Liver (tissue), 9 donors: Measurements from ENCODE around the gene RNPEPL1. TPM values are rescaled to one million over a fixed set of nuclear protein-coding genes. Genes with fewer than 3 reads are reported as not detected.

Experiments
- DNase-seq: peaks from one replicate; pipeline ENCODE4 v3.0.0-alpha.2; 2017; ENCODE audit warnings: low spot score
- H3K27ac ChIP-seq, 2 donors: one replicate each; pipeline ENCODE4 v1.7.0; 2013; ENCODE audit warnings: inconsistent platforms in 2 of 2, low read length in 2 of 2, control low read depth in 1 of 2, low read depth in 1 of 2, mild to moderate bottlenecking in 1 of 2
- H3K27me3 ChIP-seq, 4 donors: one replicate each; pipeline versions ENCODE4 v1.6.1 to v1.7.0; 2013; ENCODE audit warnings: low read length in 3 of 4, inconsistent platforms in 1 of 4, mild to moderate bottlenecking in 1 of 4, moderate library complexity in 1 of 4; ENCODE audit not compliant: control insufficient read depth in 4 of 4, insufficient read depth in 4 of 4
- H3K36me3 ChIP-seq, 4 donors: one replicate each; pipeline versions ENCODE4 v1.6.1 to v1.7.0; 2013; ENCODE audit warnings: low read length in 3 of 4, mild to moderate bottlenecking in 3 of 4, low read depth in 1 of 4, moderate library complexity in 1 of 4; ENCODE audit not compliant: control insufficient read depth in 4 of 4, insufficient read depth in 3 of 4
- H3K4me1 ChIP-seq, 4 donors: one replicate each; pipeline versions ENCODE4 v1.6.1 to v1.7.0; 2013; ENCODE audit warnings: low read length in 3 of 4, mild to moderate bottlenecking in 3 of 4, moderate library complexity in 1 of 4; ENCODE audit not compliant: control insufficient read depth in 4 of 4, insufficient read depth in 4 of 4
- H3K4me3 ChIP-seq, 3 donors: one replicate each; pipeline versions ENCODE4 v1.6.1 to v1.7.0; 2013; ENCODE audit warnings: low read length in 3 of 3, control low read depth in 1 of 3, low read depth in 1 of 3, mild to moderate bottlenecking in 1 of 3
- H3K9ac ChIP-seq, 2 donors: one replicate each; pipeline ENCODE4 v1.7.0; 2013; ENCODE audit warnings: low read length in 2 of 2, mild to moderate bottlenecking in 2 of 2, moderate library complexity in 2 of 2, control low read depth in 1 of 2, low read depth in 1 of 2
- H3K9me3 ChIP-seq, 4 donors: one replicate each; pipeline versions ENCODE4 v1.6.1 to v1.7.0; 2013; ENCODE audit warnings: low read length in 3 of 4; ENCODE audit not compliant: control insufficient read depth in 4 of 4
- EGR1 ChIP-seq, 2 donors: IDR thresholded peaks; 2 replicates each; pipeline ENCODE4 v1.6.1; 2016 to 2018; ENCODE audit warnings: antibody characterized with exemption in 2 of 2, low read depth in 2 of 2
- FOXA1 ChIP-seq: IDR thresholded peaks from 2 replicates; pipeline ENCODE4 v1.6.1; 2016; ENCODE audit warnings: antibody characterized with exemption
- FOXA2 ChIP-seq: IDR thresholded peaks from 2 replicates; pipeline ENCODE4 v1.6.1; 2016; ENCODE audit warnings: antibody characterized with exemption
- GABPA ChIP-seq, 2 donors: IDR thresholded peaks in 1 of 2; conservative IDR thresholded peaks in 1 of 2; 2 replicates each; pipeline ENCODE4 v1.6.1; 2016; ENCODE audit warnings: antibody characterized with exemption in 2 of 2, mild to moderate bottlenecking in 1 of 2, moderate library complexity in 1 of 2
- HNF4A ChIP-seq, 2 donors: conservative IDR thresholded peaks; 2 replicates each; pipeline ENCODE4 v1.6.1; 2016; ENCODE audit warnings: antibody characterized with exemption in 2 of 2, mild to moderate bottlenecking in 2 of 2
- HNF4G ChIP-seq: IDR thresholded peaks from 2 replicates; pipeline ENCODE4 v1.6.1; 2016; ENCODE audit warnings: antibody characterized with exemption
- JUND ChIP-seq, 2 donors: IDR thresholded peaks; 2 replicates each; pipeline ENCODE4 v1.6.1; 2016; ENCODE audit warnings: antibody characterized with exemption in 2 of 2
- NR2F2 ChIP-seq: IDR thresholded peaks from 2 replicates; pipeline ENCODE4 v1.6.1; 2016; ENCODE audit warnings: antibody characterized with exemption
- RAD21 ChIP-seq, 2 donors: IDR thresholded peaks; 2 replicates each; pipeline ENCODE4 v1.6.1; 2016; ENCODE audit warnings: antibody characterized with exemption in 2 of 2, mild to moderate bottlenecking in 2 of 2
- REST ChIP-seq: IDR thresholded peaks from 2 replicates; pipeline ENCODE4 v1.6.1; 2016; ENCODE audit warnings: antibody characterized with exemption, mild to moderate bottlenecking
- RXRA ChIP-seq, 2 donors: IDR thresholded peaks; 2 replicates each; pipeline ENCODE4 v1.6.1; 2017 to 2018; ENCODE audit warnings: antibody characterized with exemption in 2 of 2, mild to moderate bottlenecking in 1 of 2
- SP1 ChIP-seq: IDR thresholded peaks from 2 replicates; pipeline ENCODE4 v1.6.1; 2018; ENCODE audit warnings: antibody characterized with exemption, mild to moderate bottlenecking
- TAF1 ChIP-seq: conservative IDR thresholded peaks from 2 replicates; pipeline ENCODE4 v1.6.1; 2016; ENCODE audit warnings: antibody characterized with exemption, mild to moderate bottlenecking
- YY1 ChIP-seq: IDR thresholded peaks from 2 replicates; pipeline ENCODE4 v1.6.1; 2016; ENCODE audit warnings: antibody characterized with exemption, mild to moderate bottlenecking
- ZBTB33 ChIP-seq: IDR thresholded peaks from 2 replicates; pipeline ENCODE4 v1.6.1; 2016; ENCODE audit warnings: antibody characterized with exemption
- WGBS: extraction: QIAGEN DNeasy Blood & Tissue Kit; methylation state at CpG from one replicate; pipeline ENCODE4 v1.1.7; 2013; 5-methylcytosine and 5-hydroxymethylcytosine counted together
- polyA plus RNA-seq, 2 donors: library from polyadenylated mRNA; stranded (reverse) in 1 of 2; unstranded in 1 of 2; fragments of 200-250 nt in 1 of 2; fragments of >200 nt in 1 of 2; fragmentation: Nextera tagmentation in 1 of 2; extraction: Ambion mirVana in 1 of 2; gene quantifications; one replicate each; pipeline versions ENCODE4 v1.2.1 to v1.2.3, GENCODE V29; 2013 to 2015
- total RNA-seq, 2 donors: library from RNA; depleted of rRNA; stranded (reverse); fragments of >200 nt; gene quantifications; one replicate each; pipeline ENCODE4 v1.2.3, GENCODE V29; 2014
- TF ChIP-seq, protein P1 (sequence below): IDR thresholded peaks from 2 replicates; pipeline ENCODE4 v1.6.1; 2016; ENCODE audit warnings: antibody characterized with exemption
- TF ChIP-seq, protein P2 (sequence below): fragments of 150-350 bp; IDR thresholded peaks from 2 replicates; pipeline ENCODE4 v1.5.1; 2017; ENCODE audit warnings: improper control_type of control experiment, low read depth, low read length; ENCODE audit not compliant: missing input control
- TF ChIP-seq, protein P3 (sequence below): IDR thresholded peaks from 2 replicates; pipeline ENCODE4 v1.6.1; 2016; ENCODE audit warnings: antibody characterized with exemption
- donor health status: healthy.
- donor health status: healthy.
- donor health status: healthy.
- donor health status: healthy.
- donor health status: healthy.

RNPEPL1 gene
- total and polyA plus RNA-seq, 4 donors, result 24.8 to 43.9 (median 29.4) TPM

- no peak for DNase-seq
- no peak overlapping the region for H3K4me3 ChIP-seq
- TF ChIP-seq YY1 (no peak), REST (no peak), RAD21 (IDR thresholded peaks at IDR 0.05) (no peak), HNF4A (conservative IDR thresholded peaks at IDR 0.05) (no peak), FOXA2 (no peak)
- no peak overlapping the region for H3K27ac ChIP-seq
- H3K36me3 ChIP-seq, result peaks cover 0 to 6% (median 4%) of the 10 kb centered on the region in 4 donors
- H3K27me3 ChIP-seq, result no peaks in the 10 kb centered on the region
- no peak overlapping the region for H3K9ac ChIP-seq
- no peaks in the 10 kb centered on the region for H3K9me3 ChIP-seq
- WGBS, result 91% methylated on average over 4 of the region's 4 CpGs
- H3K4me1 ChIP-seq, result peaks cover 18 to 53% (median 40%) of the 10 kb centered on the region in 4 donors
These were observed 20.4 kb downstream of the RNPEPL1 start for GRCh38 chr2:240588669-240589068.

DNA sequence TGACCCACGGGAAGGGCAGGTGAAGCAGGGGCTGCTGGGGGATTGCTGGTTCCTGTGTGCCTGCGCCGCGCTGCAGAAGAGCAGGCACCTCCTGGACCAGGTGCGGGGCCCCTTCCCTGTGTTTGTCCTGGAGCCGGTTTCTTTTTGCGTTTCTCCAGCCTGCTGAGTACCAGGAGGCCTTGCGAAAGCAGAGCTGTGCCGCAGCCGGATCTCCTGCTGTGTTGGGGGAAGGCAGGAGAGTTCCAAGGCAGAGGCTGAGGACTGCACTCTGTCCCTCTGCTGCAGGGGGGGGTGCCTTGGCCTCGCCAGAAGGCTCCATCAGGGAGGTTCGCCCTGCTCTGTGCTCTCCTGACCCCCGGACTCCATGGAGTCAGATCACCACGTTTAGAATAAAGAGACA is 21.1 kb downstream of the RNPEPL1 start:
- TF ChIP-seq, protein P1, sequence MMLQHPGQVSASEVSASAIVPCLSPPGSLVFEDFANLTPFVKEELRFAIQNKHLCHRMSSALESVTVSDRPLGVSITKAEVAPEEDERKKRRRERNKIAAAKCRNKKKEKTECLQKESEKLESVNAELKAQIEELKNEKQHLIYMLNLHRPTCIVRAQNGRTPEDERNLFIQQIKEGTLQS, result no peak
- TF ChIP-seq RXRA (IDR thresholded peaks at IDR 0.05) (no peak), EGR1 (IDR thresholded peaks at IDR 0.05; ENCODE audit: low read depth in 2 of 2) (no peak), FOXA2 (no peak), NR2F2 (no peak), REST (no peak), JUND (IDR thresholded peaks at IDR 0.05) (no peak), FOXA1 (no peak), YY1 (no peak), TAF1 (no peak), RAD21 (IDR thresholded peaks at IDR 0.05) (no peak), ZBTB33 (no peak), SP1 (no peak), HNF4G (no peak), HNF4A (conservative IDR thresholded peaks at IDR 0.05) (no peak), GABPA (IDR thresholded peaks at IDR 0.05 in 1 of 2, conservative IDR thresholded peaks at IDR 0.05 in 1 of 2) (no peak)
- TF ChIP-seq, protein P2, sequence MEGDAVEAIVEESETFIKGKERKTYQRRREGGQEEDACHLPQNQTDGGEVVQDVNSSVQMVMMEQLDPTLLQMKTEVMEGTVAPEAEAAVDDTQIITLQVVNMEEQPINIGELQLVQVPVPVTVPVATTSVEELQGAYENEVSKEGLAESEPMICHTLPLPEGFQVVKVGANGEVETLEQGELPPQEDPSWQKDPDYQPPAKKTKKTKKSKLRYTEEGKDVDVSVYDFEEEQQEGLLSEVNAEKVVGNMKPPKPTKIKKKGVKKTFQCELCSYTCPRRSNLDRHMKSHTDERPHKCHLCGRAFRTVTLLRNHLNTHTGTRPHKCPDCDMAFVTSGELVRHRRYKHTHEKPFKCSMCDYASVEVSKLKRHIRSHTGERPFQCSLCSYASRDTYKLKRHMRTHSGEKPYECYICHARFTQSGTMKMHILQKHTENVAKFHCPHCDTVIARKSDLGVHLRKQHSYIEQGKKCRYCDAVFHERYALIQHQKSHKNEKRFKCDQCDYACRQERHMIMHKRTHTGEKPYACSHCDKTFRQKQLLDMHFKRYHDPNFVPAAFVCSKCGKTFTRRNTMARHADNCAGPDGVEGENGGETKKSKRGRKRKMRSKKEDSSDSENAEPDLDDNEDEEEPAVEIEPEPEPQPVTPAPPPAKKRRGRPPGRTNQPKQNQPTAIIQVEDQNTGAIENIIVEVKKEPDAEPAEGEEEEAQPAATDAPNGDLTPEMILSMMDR, result no peak
- TF ChIP-seq, protein P3, sequence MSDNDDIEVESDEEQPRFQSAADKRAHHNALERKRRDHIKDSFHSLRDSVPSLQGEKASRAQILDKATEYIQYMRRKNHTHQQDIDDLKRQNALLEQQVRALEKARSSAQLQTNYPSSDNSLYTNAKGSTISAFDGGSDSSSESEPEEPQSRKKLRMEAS, result no peak
- DNase-seq, result no peak
- H3K4me3 ChIP-seq, result no peak overlapping the region
- no peaks in the 10 kb centered on the region for H3K27me3 ChIP-seq
- H3K9ac ChIP-seq, result no peak overlapping the region
- H3K27ac ChIP-seq, result no peak overlapping the region
- WGBS, result 85% methylated on average over 14 of the region's 14 CpGs
- peaks cover 18 to 52% (median 39%) of the 10 kb centered on the region in 4 donors for H3K4me1 ChIP-seq
- no peaks in the 10 kb centered on the region for H3K9me3 ChIP-seq
- peaks cover 0 to 6% (median 4%) of the 10 kb centered on the region in 4 donors for H3K36me3 ChIP-seq
